NCI-H2227 (cell line): ENCODE results near the gene RAD52.

Experiments used
- DNase-seq: peaks from one replicate; lab custom pipeline; 2025; ENCODE audit not compliant: unreplicated experiment; lab: John Stamatoyannopoulos, UW

RAD52 gene

GRCh38 chr12:949453-950191, at the start of gene RAD52:
RAD52 (minus strand) TSS chr12:949694; CDS start chr12:933058, 16,636 bp downstream.
- DNase-seq: peak; percentile 89

- no peak for DNase-seq
Observed at GRCh38 chr12:998020-998874, 48.8 kb upstream of the RAD52 start.

GRCh38 chr12:997505-997904, 48.0 kb upstream of the RAD52 start:
- DNase-seq: no peak

- DNase-seq: no peak
Observed at GRCh38 chr12:996881-997280, 47.4 kb upstream of the RAD52 start.

GRCh38 chr12:992647-993046, 43.2 kb upstream of the RAD52 start:
- no peak for DNase-seq

GRCh38 chr12:991350-992333, 42.1 kb upstream of the RAD52 start:
- DNase-seq: peak; percentile 68

- DNase-seq: peak; percentile 78
Observed at GRCh38 chr12:990661-991349, 41.3 kb upstream of the RAD52 start, which contains the start of gene ERC1. ERC1 (plus strand) TSS chr12:991223; CDS start chr12:1027904, 36,681 bp downstream.

GRCh38 chr12:989751-990660, 40.5 kb upstream of the RAD52 start:
- DNase-seq: peak; percentile 39

GRCh38 chr12:989051-989450, 39.6 kb upstream of the RAD52 start:
- DNase-seq: no peak

- DNase-seq: no peak
Observed at GRCh38 chr12:988646-989045, 39.2 kb upstream of the RAD52 start.

- no peak for DNase-seq
Observed at GRCh38 chr12:981961-982360, 32.5 kb upstream of the RAD52 start.

- DNase-seq: no peak
Observed at GRCh38 chr12:981176-981828, 31.8 kb upstream of the RAD52 start.

- DNase-seq: no peak
Observed at GRCh38 chr12:979349-979748, 29.9 kb upstream of the RAD52 start.

GRCh38 chr12:977156-977555, 27.7 kb upstream of the RAD52 start:
- no peak for DNase-seq

- DNase-seq: no peak
Observed at GRCh38 chr12:976644-977043, 27.1 kb upstream of the RAD52 start.

GRCh38 chr12:974271-974862, 24.9 kb upstream of the RAD52 start:
- no peak for DNase-seq

GRCh38 chr12:971991-972390, 22.5 kb upstream of the RAD52 start:
- no peak for DNase-seq

GRCh38 chr12:969821-970220, 20.3 kb upstream of the RAD52 start:
- no peak for DNase-seq
